C4-2B (cell line): ENCODE measurements around the gene ZAP70.

ENCODE experiments used
- ZFX ChIP-seq: fragments of 450-650 bp; IDR thresholded peaks from 2 replicates; pipeline ENCODE4 v1.6.1; 2017
- TF ChIP-seq, protein P1 (sequence below): fragments of 450-650 bp; conservative IDR thresholded peaks from 2 replicates; pipeline ENCODE4 v1.5.1; 2017; ENCODE audit warnings: mild to moderate bottlenecking

DNA sequence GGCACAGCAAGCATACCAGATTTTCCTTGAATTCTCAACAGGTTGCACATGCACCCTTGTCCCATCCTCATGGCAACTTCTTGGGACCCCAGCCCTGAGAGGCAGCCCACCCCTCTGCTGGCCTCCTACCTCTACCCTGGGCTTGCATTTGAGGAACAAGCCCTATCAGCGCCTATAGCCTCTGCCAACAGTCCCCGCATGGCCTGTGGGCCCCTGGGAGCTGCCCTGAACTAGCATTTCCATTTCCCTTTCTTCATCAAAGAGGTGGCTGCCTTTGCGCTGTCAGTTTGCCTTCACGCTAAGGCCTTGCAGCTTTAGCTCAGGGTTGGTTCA, 5.4 kb upstream of the ZAP70 start:
- TF ChIP-seq, protein P1, sequence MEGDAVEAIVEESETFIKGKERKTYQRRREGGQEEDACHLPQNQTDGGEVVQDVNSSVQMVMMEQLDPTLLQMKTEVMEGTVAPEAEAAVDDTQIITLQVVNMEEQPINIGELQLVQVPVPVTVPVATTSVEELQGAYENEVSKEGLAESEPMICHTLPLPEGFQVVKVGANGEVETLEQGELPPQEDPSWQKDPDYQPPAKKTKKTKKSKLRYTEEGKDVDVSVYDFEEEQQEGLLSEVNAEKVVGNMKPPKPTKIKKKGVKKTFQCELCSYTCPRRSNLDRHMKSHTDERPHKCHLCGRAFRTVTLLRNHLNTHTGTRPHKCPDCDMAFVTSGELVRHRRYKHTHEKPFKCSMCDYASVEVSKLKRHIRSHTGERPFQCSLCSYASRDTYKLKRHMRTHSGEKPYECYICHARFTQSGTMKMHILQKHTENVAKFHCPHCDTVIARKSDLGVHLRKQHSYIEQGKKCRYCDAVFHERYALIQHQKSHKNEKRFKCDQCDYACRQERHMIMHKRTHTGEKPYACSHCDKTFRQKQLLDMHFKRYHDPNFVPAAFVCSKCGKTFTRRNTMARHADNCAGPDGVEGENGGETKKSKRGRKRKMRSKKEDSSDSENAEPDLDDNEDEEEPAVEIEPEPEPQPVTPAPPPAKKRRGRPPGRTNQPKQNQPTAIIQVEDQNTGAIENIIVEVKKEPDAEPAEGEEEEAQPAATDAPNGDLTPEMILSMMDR: no peak
- TF ChIP-seq ZFX: no peak
